Measurements from ENCODE around the gene TNFRSF19. TPM values are rescaled to one million over a fixed set of nuclear protein-coding genes. Genes with fewer than 3 reads are reported as not detected.

Gene TNFRSF19
- total RNA-seq, 2 experiments from 2014 or later: 0.08 to 0.10 TPM

GRCh38 chr13:23679220-23679619, 109.0 kb downstream of the TNFRSF19 start:
- peak overlapping the region; percentile 9 for H3K27ac Mint-ChIP-seq
- no peak overlapping the region for H3K4me3 Mint-ChIP-seq
- peak; percentile 26 for DNase-seq
- no peaks in the 10 kb centered on the region for H3K36me3 Mint-ChIP-seq (ENCODE audit: low read depth)
- H3K4me1 Mint-ChIP-seq: peaks cover 15% of the 10 kb centered on the region
- POLR2A ChIA-PET: no interaction called here
- CTCF ChIA-PET: no interaction called here
- H3K9me3 Mint-ChIP-seq: peaks cover 12% of the 10 kb centered on the region
- peaks cover 2% of the 10 kb centered on the region for H3K27me3 Mint-ChIP-seq

- H3K4me3 Mint-ChIP-seq: no peak overlapping the region
- ChIA-PET CTCF (no interaction called here), POLR2A (no interaction called here)
- H3K36me3 Mint-ChIP-seq (ENCODE audit: low read depth): no peaks in the 10 kb centered on the region
- DNase-seq: no peak
- no peak overlapping the region for H3K27ac Mint-ChIP-seq
- no peaks in the 10 kb centered on the region for H3K27me3 Mint-ChIP-seq
- H3K4me1 Mint-ChIP-seq: peaks cover 15% of the 10 kb centered on the region
- peaks cover 19% of the 10 kb centered on the region for H3K9me3 Mint-ChIP-seq
These were observed 110.8 kb downstream of the TNFRSF19 start for GRCh38 chr13:23680845-23681669.

GRCh38 chr13:23683084-23683483, 112.9 kb downstream of the TNFRSF19 start:
- no peaks in the 10 kb centered on the region for H3K36me3 Mint-ChIP-seq (ENCODE audit: low read depth)
- no peak overlapping the region for H3K27ac Mint-ChIP-seq
- H3K9me3 Mint-ChIP-seq: peaks cover 21% of the 10 kb centered on the region
- peaks cover 15% of the 10 kb centered on the region for H3K4me1 Mint-ChIP-seq
- H3K27me3 Mint-ChIP-seq: no peaks in the 10 kb centered on the region
- no peak for DNase-seq
- ChIA-PET POLR2A (no interaction called here), CTCF (interaction anchor here (0.6 kb wide), 1 partner anchor 58 kb away, joined by 3 read pairs; no protein-coding TSS in a partner anchor)
- no peak overlapping the region for H3K4me3 Mint-ChIP-seq

- H3K36me3 Mint-ChIP-seq (ENCODE audit: low read depth): no peaks in the 10 kb centered on the region
- ChIA-PET CTCF (no interaction called here), POLR2A (no interaction called here)
- peaks cover 4% of the 10 kb centered on the region for H3K4me1 Mint-ChIP-seq
- H3K27me3 Mint-ChIP-seq: no peaks in the 10 kb centered on the region
- no peak overlapping the region for H3K4me3 Mint-ChIP-seq
- no peak overlapping the region for H3K27ac Mint-ChIP-seq
- peaks cover 21% of the 10 kb centered on the region for H3K9me3 Mint-ChIP-seq
- no peak for DNase-seq
These were observed 114.4 kb downstream of the TNFRSF19 start for GRCh38 chr13:23684647-23685046.

GRCh38 chr13:23685416-23685815, 115.2 kb downstream of the TNFRSF19 start:
- POLR2A ChIA-PET: no interaction called here
- H3K4me1 Mint-ChIP-seq: no peaks in the 10 kb centered on the region
- no peak for DNase-seq
- H3K27me3 Mint-ChIP-seq: no peaks in the 10 kb centered on the region
- CTCF ChIA-PET: no interaction called here
- H3K27ac Mint-ChIP-seq: no peak overlapping the region
- no peak overlapping the region for H3K4me3 Mint-ChIP-seq
- no peaks in the 10 kb centered on the region for H3K36me3 Mint-ChIP-seq (ENCODE audit: low read depth)
- peaks cover 21% of the 10 kb centered on the region for H3K9me3 Mint-ChIP-seq

- DNase-seq: no peak
- Mint-ChIP-seq H3K4me3 (no peak overlapping the region), H3K4me1 (no peaks in the 10 kb centered on the region), H3K36me3 (ENCODE audit: low read depth) (no peaks in the 10 kb centered on the region), H3K9me3 (peaks cover 21% of the 10 kb centered on the region), H3K27ac (no peak overlapping the region), H3K27me3 (no peaks in the 10 kb centered on the region)
- POLR2A ChIA-PET: no interaction called here
- CTCF ChIA-PET: no interaction called here
These were observed 116.7 kb downstream of the TNFRSF19 start for GRCh38 chr13:23686948-23687347.

- H3K27ac Mint-ChIP-seq: no peak overlapping the region
- no peak overlapping the region for H3K4me3 Mint-ChIP-seq
- ChIA-PET CTCF (no interaction called here), POLR2A (no interaction called here)
- no peaks in the 10 kb centered on the region for H3K4me1 Mint-ChIP-seq
- H3K36me3 Mint-ChIP-seq (ENCODE audit: low read depth): no peaks in the 10 kb centered on the region
- no peaks in the 10 kb centered on the region for H3K27me3 Mint-ChIP-seq
- DNase-seq: no peak
- H3K9me3 Mint-ChIP-seq: peaks cover 18% of the 10 kb centered on the region
These were observed 117.4 kb downstream of the TNFRSF19 start for GRCh38 chr13:23687614-23688013.

- ChIA-PET POLR2A (no interaction called here), CTCF (interaction anchor here (1.0 kb wide), 1 partner anchor 31 kb away, joined by 3 read pairs; no protein-coding TSS in a partner anchor)
- no peak overlapping the region for H3K27ac Mint-ChIP-seq
These were observed 118.1 kb downstream of the TNFRSF19 start for GRCh38 chr13:23688336-23688735.

GRCh38 chr13:23690668-23691067, 120.5 kb downstream of the TNFRSF19 start:
- H3K27ac Mint-ChIP-seq: no peak overlapping the region
- H3K4me3 Mint-ChIP-seq: no peak overlapping the region
- H3K36me3 Mint-ChIP-seq (ENCODE audit: low read depth): no peaks in the 10 kb centered on the region
- no peak for DNase-seq
- POLR2A ChIA-PET: no interaction called here
- peaks cover 2% of the 10 kb centered on the region for H3K4me1 Mint-ChIP-seq
- H3K27me3 Mint-ChIP-seq: no peaks in the 10 kb centered on the region
- CTCF ChIA-PET: interaction anchor here (0.8 kb wide), 1 partner anchor 8 kb away, joined by 3 read pairs; no protein-coding TSS in a partner anchor
- peaks cover 4% of the 10 kb centered on the region for H3K9me3 Mint-ChIP-seq

More at GRCh38 chr13:23688336-23688735, 118.1 kb downstream of the TNFRSF19 start:
- Mint-ChIP-seq H3K4me1 (no peaks in the 10 kb centered on the region), H3K27me3 (no peaks in the 10 kb centered on the region), H3K9me3 (peaks cover 14% of the 10 kb centered on the region), H3K36me3 (ENCODE audit: low read depth) (no peaks in the 10 kb centered on the region), H3K4me3 (no peak overlapping the region)
- DNase-seq: no peak

- Mint-ChIP-seq H3K4me1 (peaks cover 12% of the 10 kb centered on the region), H3K27ac (no peak overlapping the region), H3K27me3 (no peaks in the 10 kb centered on the region), H3K9me3 (no peaks in the 10 kb centered on the region), H3K36me3 (ENCODE audit: low read depth) (no peaks in the 10 kb centered on the region), H3K4me3 (no peak overlapping the region)
- ChIA-PET POLR2A (no interaction called here), CTCF (no interaction called here)
- DNase-seq: no peak
These were observed 122.6 kb downstream of the TNFRSF19 start for GRCh38 chr13:23692816-23693215.

- H3K27ac Mint-ChIP-seq: peak overlapping the region; percentile 26
- no peak for DNase-seq
- ChIA-PET CTCF (no interaction called here), POLR2A (no interaction called here)
- H3K9me3 Mint-ChIP-seq: no peaks in the 10 kb centered on the region
- H3K4me3 Mint-ChIP-seq: no peak overlapping the region
- no peaks in the 10 kb centered on the region for H3K27me3 Mint-ChIP-seq
- no peaks in the 10 kb centered on the region for H3K36me3 Mint-ChIP-seq (ENCODE audit: low read depth)
- H3K4me1 Mint-ChIP-seq: peaks cover 12% of the 10 kb centered on the region
These were observed 125.0 kb downstream of the TNFRSF19 start for GRCh38 chr13:23695196-23695595.

GRCh38 chr13:23695711-23696464, 125.7 kb downstream of the TNFRSF19 start:
- peaks cover 12% of the 10 kb centered on the region for H3K4me1 Mint-ChIP-seq
- peak; percentile 71 for DNase-seq
- H3K27ac Mint-ChIP-seq: peak overlapping the region; percentile 95
- H3K36me3 Mint-ChIP-seq (ENCODE audit: low read depth): no peaks in the 10 kb centered on the region
- ChIA-PET CTCF (no interaction called here), POLR2A (no interaction called here)
- peak overlapping the region; percentile 56 for H3K4me3 Mint-ChIP-seq
- H3K9me3 Mint-ChIP-seq: no peaks in the 10 kb centered on the region
- H3K27me3 Mint-ChIP-seq: no peaks in the 10 kb centered on the region

GRCh38 chr13:23696610-23697009, 126.4 kb downstream of the TNFRSF19 start:
- no peak overlapping the region for H3K4me3 Mint-ChIP-seq
- H3K27me3 Mint-ChIP-seq: no peaks in the 10 kb centered on the region
- CTCF ChIA-PET: no interaction called here
- peaks cover 12% of the 10 kb centered on the region for H3K4me1 Mint-ChIP-seq
- no peaks in the 10 kb centered on the region for H3K36me3 Mint-ChIP-seq (ENCODE audit: low read depth)
- DNase-seq: no peak
- POLR2A ChIA-PET: no interaction called here
- peak overlapping the region; percentile 95 for H3K27ac Mint-ChIP-seq
- no peaks in the 10 kb centered on the region for H3K9me3 Mint-ChIP-seq
